Tibial nerve (tissue), 4 donors: ENCODE data around the gene IER3IP1.

Experiments used
- CTCF ChIP-seq, 5 experiments: fragments of 200-600 bp in 3 of 5; fragments of 450-650 bp in 2 of 5; sonication (generic) in 3 of 5; IDR thresholded peaks; one replicate each; pipeline ENCODE4 v1.5.1; 2016 to 2019; ENCODE audit warnings: antibody characterized with exemption in 5 of 5, mild to moderate bottlenecking in 3 of 5, moderate library complexity in 2 of 5
- EP300 ChIP-seq, 2 donors: sonication (generic); formaldehyde crosslinking; IDR thresholded peaks; one replicate each; pipeline ENCODE4 v1.6.1; 2017; ENCODE audit warnings: antibody characterized with exemption in 2 of 2, mild to moderate bottlenecking in 1 of 2
- POLR2A ChIP-seq, 2 donors: fragments of 450-650 bp; IDR thresholded peaks; one replicate each; pipeline ENCODE4 v1.6.1; 2017; ENCODE audit warnings: antibody characterized with exemption in 2 of 2, mild to moderate bottlenecking in 2 of 2, moderate library complexity in 2 of 2

GRCh38 chr18:47215554-47216138, 39.5 kb upstream of the IER3IP1 start:
- TF ChIP-seq CTCF (IDR thresholded peaks at IDR 0.05) (peak; percentile 20 to 53 (median 40)), EP300 (IDR thresholded peaks at IDR 0.05) (no peak), POLR2A (IDR thresholded peaks at IDR 0.05) (no peak)
